Skeletal muscle satellite cell (primary cell): ENCODE measurements around the gene IGF1.

Experiments
- H3K27me3 ChIP-seq: 2 replicates; pipeline ENCODE4 v1.7.0; 2013; ENCODE audit warnings: low read length; ENCODE audit not compliant: control insufficient read depth, insufficient read depth
- H3K36me3 ChIP-seq: 2 replicates; pipeline ENCODE4 v1.7.0; 2013; ENCODE audit warnings: mild to moderate bottlenecking, control low read depth, low read length; ENCODE audit not compliant: insufficient read depth
- H3K4me1 ChIP-seq: 2 replicates; pipeline ENCODE4 v1.7.0; 2013; ENCODE audit warnings: low read length; ENCODE audit not compliant: control insufficient read depth, insufficient read depth
- H3K4me2 ChIP-seq: 2 replicates; pipeline ENCODE4 v1.7.0; 2013; ENCODE audit warnings: mild to moderate bottlenecking, low read length
- H3K4me3 ChIP-seq: 2 replicates; pipeline ENCODE4 v1.7.0; 2013; ENCODE audit warnings: low read length
- H3K9ac ChIP-seq: 2 replicates; pipeline ENCODE4 v1.7.0; 2013; ENCODE audit warnings: mild to moderate bottlenecking, low read depth, low read length, moderate library complexity
- H3K9me3 ChIP-seq: replicated peaks from 2 replicates; pipeline ENCODE4 v1.7.0; 2013; ENCODE audit warnings: mild to moderate bottlenecking, control low read depth, low read length

The IGF1 gene

DNA sequence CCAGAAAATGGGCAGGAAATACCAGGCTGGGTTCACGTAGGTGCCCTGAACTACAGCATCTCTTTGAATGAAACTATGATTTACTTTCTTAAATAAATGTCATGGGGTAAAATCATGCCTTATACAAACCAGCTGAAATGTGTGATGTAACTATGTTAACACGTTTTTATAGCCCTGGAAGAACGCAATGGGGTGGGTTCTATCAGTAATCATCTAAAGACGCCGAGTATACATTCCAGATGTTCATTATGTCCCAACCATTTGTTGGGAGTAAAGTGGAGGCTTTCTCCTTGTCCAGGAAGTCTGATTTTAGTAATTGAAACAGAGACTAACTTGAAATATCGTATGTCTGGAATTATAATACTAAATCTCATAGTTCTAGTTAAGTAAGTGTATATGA is 16.2 kb upstream of the IGF1 start:
- Histone ChIP-seq H3K36me3 (no peaks in the 10 kb centered on the region), H3K9me3 (no peaks in the 10 kb centered on the region), H3K4me3 (no peak overlapping the region), H3K27me3 (no peaks in the 10 kb centered on the region), H3K4me1 (no peaks in the 10 kb centered on the region), H3K9ac (no peak overlapping the region), H3K4me2 (no peak overlapping the region)

DNA sequence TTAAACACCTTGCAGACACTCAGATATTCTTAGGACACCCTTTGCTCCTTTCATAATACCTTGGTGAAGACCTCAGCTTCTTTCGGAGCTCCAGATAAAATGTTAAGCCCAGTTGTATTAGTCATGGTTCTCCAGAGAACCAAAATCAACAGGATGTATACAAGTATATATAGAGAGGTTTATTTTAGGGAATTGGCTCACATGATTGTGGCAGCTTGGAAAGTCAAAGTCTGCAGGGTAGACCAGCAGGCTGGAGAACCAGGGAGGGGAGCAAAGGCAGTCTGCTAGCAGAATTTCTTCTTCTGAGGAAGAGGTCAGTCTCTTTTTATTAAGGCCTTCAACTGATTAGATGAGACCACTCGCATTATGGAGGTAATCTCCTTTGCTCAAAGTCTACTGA is 6.9 kb upstream of the IGF1 start:
- Histone ChIP-seq H3K36me3 (no peaks in the 10 kb centered on the region), H3K9me3 (no peaks in the 10 kb centered on the region), H3K4me2 (no peak overlapping the region), H3K4me3 (no peak overlapping the region), H3K4me1 (no peaks in the 10 kb centered on the region), H3K27me3 (no peaks in the 10 kb centered on the region), H3K9ac (no peak overlapping the region)

DNA sequence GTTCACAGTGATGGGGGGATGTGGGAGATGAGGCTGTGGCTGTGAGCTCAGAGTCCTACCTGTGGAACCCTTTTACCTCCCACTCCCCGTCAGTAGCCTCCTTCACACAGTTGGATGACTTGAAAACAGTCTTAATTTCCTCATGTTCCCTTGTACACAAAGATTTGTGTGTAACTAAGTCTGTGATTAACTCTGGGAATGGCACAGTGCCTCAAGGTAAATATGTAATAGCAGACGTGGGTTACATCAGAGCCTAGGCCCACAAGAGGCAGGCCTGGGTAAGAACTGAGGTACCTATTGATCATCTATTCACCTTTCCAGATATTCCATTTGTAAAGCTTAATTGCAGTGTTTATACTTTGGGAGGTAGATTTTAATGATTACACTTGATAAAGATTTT is 5.8 kb upstream of the IGF1 start:
- Histone ChIP-seq H3K4me1 (no peaks in the 10 kb centered on the region), H3K9me3 (no peaks in the 10 kb centered on the region), H3K27me3 (no peaks in the 10 kb centered on the region), H3K9ac (no peak overlapping the region), H3K36me3 (no peaks in the 10 kb centered on the region), H3K4me2 (no peak overlapping the region), H3K4me3 (no peak overlapping the region)

DNA sequence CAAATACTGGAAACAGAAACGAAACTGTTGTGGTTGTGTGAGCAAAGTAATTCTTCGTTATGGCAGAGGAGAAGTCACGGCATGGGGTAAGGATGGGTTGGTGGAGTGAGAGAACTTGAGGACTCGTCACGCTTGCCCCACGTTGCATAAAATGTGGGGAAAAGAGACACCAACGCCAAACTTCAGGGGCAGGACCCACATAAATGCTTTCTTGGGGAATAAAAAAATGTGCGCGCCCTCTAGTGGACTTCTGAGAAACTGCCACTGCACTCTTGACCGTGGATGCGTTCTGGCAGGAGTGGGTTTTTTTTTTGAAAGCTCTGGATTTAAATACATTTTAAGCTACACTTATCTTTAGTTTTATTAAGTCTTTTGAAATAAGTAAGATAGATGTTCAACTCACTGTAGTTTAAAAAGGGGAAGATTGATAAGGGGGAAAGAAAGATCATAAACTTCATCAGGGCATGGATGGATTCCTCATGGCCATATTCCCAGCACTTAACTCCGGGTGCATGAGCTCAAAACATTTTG is 4.1 kb upstream of the IGF1 start:
- Histone ChIP-seq H3K36me3 (no peaks in the 10 kb centered on the region), H3K4me1 (peaks cover 5% of the 10 kb centered on the region), H3K9ac (peak overlapping the region; percentile 58), H3K4me2 (peak overlapping the region; percentile 86), H3K27me3 (peaks cover 2% of the 10 kb centered on the region), H3K9me3 (no peaks in the 10 kb centered on the region), H3K4me3 (peak overlapping the region; percentile 63)

DNA sequence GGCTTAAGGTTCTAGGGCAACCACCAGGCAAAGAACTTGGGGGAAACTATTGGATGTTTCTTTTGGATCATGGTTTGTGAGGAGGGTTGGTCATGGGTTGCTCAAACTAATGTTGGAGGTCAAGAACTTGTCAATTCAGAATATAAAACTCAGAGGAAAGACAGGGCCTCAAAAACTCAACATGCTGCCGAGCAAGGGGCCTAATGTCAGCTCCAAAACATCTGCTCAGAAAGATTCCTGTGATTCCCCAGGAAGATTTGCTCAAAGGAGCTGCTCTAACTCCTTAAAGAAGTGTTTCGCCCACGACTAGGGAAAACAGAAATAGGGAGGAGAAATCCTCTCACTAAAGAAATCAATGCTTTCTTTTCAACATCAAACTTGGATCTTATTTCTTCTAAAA is 3.7 kb upstream of the IGF1 start:
- peaks cover 8% of the 10 kb centered on the region for H3K4me1 ChIP-seq
- H3K9me3 ChIP-seq = no peaks in the 10 kb centered on the region
- H3K9ac ChIP-seq = peak overlapping the region; percentile 58
- peaks cover 5% of the 10 kb centered on the region for H3K27me3 ChIP-seq
- H3K36me3 ChIP-seq = no peaks in the 10 kb centered on the region
- H3K4me3 ChIP-seq = peak overlapping the region; percentile 63
- peak overlapping the region; percentile 86 for H3K4me2 ChIP-seq

DNA sequence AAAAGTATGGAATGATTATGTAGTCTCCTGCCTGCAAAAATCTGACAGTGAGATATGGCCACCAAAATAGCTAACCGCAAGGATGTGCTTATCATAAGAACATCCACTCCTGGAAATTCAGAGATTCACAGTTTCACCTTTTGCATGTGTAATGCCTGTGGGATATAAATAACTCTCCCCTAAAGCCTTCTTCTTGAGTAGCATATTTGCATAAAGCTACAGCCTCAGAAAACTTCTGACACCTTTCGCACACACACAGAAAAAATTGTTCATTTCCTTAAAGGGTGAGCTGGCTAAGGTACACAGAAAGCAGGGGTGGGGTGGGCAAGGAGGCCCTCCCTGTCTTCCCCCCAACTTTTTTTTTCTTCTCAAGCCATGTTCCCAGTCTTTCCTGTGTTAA is 3.1 kb upstream of the IGF1 start:
- Histone ChIP-seq H3K9ac (no peak overlapping the region), H3K4me1 (peaks cover 12% of the 10 kb centered on the region), H3K27me3 (peaks cover 11% of the 10 kb centered on the region), H3K4me2 (no peak overlapping the region), H3K4me3 (no peak overlapping the region), H3K9me3 (no peaks in the 10 kb centered on the region), H3K36me3 (no peaks in the 10 kb centered on the region)

DNA sequence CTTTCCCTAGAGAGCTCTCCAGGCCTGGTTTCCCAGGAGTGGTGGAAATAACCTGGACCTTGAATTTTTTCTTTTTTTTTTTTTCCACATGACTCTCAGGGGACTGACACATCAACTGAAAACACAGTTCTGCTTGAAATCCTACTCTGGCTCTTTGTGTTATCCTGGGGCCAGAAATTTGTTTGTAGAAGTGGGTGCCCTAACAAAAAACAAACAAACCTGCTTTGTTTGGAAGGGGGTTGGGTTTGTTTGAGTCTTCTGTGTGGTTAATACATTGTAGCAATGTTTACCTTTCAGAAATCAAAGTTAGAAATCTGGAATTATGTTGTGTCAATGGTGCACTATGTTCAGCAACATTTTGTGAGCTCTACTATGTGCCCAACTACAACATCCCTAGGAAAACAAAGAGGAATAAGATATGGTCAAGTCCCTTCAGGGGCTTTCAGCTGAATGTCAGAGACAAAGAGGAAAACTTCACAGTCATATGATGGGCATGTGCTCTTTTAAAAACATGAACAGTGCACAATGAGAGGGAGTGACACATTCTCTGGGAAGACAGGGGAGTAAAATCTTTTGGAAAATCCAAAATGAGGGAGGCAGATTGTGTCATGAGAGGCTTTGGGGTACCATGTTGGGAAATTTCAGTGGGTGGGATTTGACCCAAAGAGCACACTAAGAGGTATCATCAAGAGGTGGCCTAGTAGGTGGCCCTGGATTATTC is 1.5 kb upstream of the IGF1 start:
- H3K4me3 ChIP-seq = no peak overlapping the region
- H3K4me2 ChIP-seq = no peak overlapping the region
- H3K9ac ChIP-seq = no peak overlapping the region
- peaks cover 12% of the 10 kb centered on the region for H3K4me1 ChIP-seq
- H3K36me3 ChIP-seq = no peaks in the 10 kb centered on the region
- H3K9me3 ChIP-seq = no peaks in the 10 kb centered on the region
- peaks cover 13% of the 10 kb centered on the region for H3K27me3 ChIP-seq

DNA sequence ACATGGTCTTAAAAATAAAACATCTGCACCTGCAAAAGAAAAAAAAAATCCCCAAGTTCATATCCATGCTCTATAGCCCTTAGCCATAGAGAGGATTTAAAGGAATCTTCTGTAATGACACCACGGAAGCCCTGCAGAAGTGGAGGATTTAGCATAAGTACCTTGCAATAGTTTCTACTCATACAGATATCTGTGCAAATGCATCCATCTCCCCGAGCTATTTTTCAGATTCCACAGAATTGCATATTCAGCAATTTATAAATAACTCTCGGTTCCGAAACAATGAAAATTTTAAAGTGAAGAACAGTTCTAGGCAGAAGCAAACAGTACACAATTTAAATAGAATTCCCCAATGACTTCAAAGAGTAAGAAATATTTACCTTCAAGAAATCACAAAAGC is 424 bp downstream of the IGF1 start:
- peaks cover 13% of the 10 kb centered on the region for H3K27me3 ChIP-seq
- no peak overlapping the region for H3K9ac ChIP-seq
- H3K4me1 ChIP-seq = peaks cover 12% of the 10 kb centered on the region
- no peaks in the 10 kb centered on the region for H3K9me3 ChIP-seq
- no peak overlapping the region for H3K4me2 ChIP-seq
- H3K36me3 ChIP-seq = no peaks in the 10 kb centered on the region
- no peak overlapping the region for H3K4me3 ChIP-seq

DNA sequence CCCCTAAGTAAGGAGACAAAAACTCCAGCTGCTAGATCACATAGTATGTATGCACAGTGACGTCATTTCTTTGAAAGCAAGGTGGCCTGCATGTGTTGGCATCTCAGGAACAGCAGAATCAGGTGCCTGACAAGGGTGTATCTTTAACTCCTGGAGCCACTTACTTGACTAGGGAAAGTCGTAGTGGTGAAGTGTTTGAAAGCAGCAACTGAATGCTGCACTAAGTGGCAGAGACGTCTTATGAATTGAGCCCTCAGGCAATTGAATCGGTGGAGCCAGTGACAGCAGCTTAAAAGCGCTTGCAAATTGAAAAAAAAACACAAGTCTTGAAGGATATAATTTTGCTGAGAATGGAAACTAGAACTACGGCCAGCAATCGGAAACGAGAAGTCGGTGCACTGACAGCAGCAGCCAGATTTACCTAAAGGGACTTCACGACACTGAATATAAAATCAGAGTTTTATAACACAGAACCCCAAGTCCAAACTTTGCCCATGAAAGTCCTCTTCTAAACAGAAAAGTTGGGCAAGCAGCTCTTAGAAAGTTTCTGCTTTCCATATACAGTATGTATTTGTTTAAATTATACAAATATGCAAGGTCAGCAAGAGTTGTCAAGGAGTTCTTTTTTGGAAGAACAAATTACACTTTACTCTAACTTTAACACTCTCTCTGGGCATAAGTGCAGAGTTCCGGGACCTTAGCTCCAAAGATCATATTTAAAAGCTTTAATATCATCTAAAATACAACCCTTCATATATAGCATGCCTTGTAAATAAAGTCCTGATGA is 1.1 kb downstream of the IGF1 start:
- Histone ChIP-seq H3K9me3 (no peaks in the 10 kb centered on the region), H3K4me2 (peak overlapping the region; percentile 50), H3K4me1 (peaks cover 12% of the 10 kb centered on the region), H3K4me3 (no peak overlapping the region), H3K36me3 (no peaks in the 10 kb centered on the region), H3K27me3 (peaks cover 13% of the 10 kb centered on the region), H3K9ac (no peak overlapping the region)

DNA sequence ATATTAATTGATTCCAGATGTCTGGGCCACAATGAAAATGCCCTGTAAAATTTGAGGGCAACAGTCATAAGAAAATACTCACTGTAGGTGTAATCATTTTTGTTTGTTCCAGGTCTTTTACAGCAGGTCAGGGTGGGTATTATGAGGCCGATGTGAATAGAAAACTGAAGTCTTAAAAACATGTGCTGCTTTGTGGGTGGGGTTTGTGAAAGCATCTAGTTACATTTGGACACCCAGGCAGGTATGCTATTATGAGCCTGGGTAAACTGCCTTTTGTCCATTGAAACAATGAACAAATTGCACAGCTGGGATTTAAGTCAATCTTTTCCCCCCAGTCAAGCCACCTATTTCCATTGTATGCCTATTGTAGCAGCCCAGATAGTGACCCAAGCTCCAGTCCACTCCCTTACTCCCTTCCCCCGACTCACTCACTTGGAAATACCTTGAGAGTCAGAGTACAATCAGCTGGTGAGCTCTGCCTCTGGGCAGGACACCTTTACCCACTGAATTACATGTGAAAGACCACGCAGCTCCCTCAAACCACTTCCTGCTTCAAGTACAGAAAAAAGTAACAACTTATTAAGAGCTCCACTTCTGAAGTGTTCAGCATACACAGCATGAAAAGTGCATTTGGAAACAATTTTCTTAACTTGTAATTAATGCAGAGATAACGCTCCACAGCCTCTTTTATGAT is 1.8 kb downstream of the IGF1 start:
- Histone ChIP-seq H3K4me2 (peak overlapping the region; percentile 50), H3K36me3 (no peaks in the 10 kb centered on the region), H3K9me3 (no peaks in the 10 kb centered on the region), H3K27me3 (peaks cover 13% of the 10 kb centered on the region), H3K4me1 (peaks cover 12% of the 10 kb centered on the region), H3K9ac (no peak overlapping the region), H3K4me3 (no peak overlapping the region)

DNA sequence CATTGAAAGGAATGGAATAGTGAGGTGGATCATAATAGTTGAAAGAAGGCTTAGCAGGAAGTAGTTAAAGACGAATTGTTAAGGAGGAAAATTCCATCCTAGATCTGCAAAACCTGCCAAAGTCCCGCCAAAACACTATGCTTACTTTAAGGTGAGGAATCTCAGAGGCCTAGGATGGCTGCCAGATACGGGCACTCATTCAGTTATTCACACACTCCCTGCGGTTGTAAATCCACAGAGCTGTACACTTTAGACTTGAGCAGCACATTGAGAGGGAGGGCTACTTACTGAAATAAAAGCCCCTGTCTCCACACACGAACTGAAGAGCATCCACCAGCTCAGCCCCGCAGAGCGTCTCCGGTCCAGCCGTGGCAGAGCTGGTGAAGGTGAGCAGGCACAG is 5.0 kb downstream of the IGF1 start:
- H3K4me2 ChIP-seq = no peak overlapping the region
- no peak overlapping the region for H3K4me3 ChIP-seq
- peaks cover 12% of the 10 kb centered on the region for H3K4me1 ChIP-seq
- H3K27me3 ChIP-seq = peaks cover 13% of the 10 kb centered on the region
- H3K9ac ChIP-seq = no peak overlapping the region
- no peaks in the 10 kb centered on the region for H3K9me3 ChIP-seq
- H3K36me3 ChIP-seq = no peaks in the 10 kb centered on the region
